SK-N-SH treated with all-trans-retinoic acid at 6 μM for 48 hours (cell line): ENCODE measurements around the gene LY86.

Experiments used
- ATAC-seq: fragments of 200-7000 bp; cut with Tn5 transposase; 3 replicates; pipeline ENCODE4 v1.9.1; 2020; ENCODE audit warnings: mild to moderate bottlenecking, moderate library complexity
- ARNTL ChIP-seq: fragments of 450-650 bp; formaldehyde crosslinking; IDR thresholded peaks from 2 replicates; pipeline ENCODE4 v1.5.0; 2020; ENCODE audit warnings: low read depth, mild to moderate bottlenecking, moderate library complexity, borderline replicate concordance
- BACH2 ChIP-seq: fragments of 250-450 bp; sonication (Bioruptor Pico); IDR thresholded peaks from 2 replicates; pipeline ENCODE4 v1.9.0; 2021; ENCODE audit warnings: mild to moderate bottlenecking, borderline replicate concordance
- CREB5 ChIP-seq: fragments of 250-450 bp; sonication (Bioruptor Pico); IDR thresholded peaks from 2 replicates; pipeline ENCODE4 v1.5.1; 2020; ENCODE audit warnings: low read depth, mild to moderate bottlenecking, moderate library complexity
- CSDC2 ChIP-seq: fragments of 250-450 bp; sonication (Bioruptor Pico); IDR thresholded peaks from 2 replicates; pipeline ENCODE4 v1.5.0; 2020; ENCODE audit warnings: mild to moderate bottlenecking, moderate library complexity
- CSRNP3 ChIP-seq: fragments of 250-450 bp; sonication (Bioruptor Pico); IDR thresholded peaks from 2 replicates; pipeline ENCODE4 v1.5.1; 2021; ENCODE audit warnings: mild to moderate bottlenecking, moderate library complexity
- ISL1 ChIP-seq: fragments of 250-450 bp; sonication (Bioruptor Pico); IDR thresholded peaks from 2 replicates; pipeline ENCODE4 v2.1.2; 2022; ENCODE audit warnings: mild to moderate bottlenecking, moderate library complexity
- OSR1 ChIP-seq: fragments of 250-450 bp; sonication (Bioruptor Pico); IDR thresholded peaks from 2 replicates; pipeline ENCODE4 v1.8.0; 2022; ENCODE audit warnings: moderate library complexity, mild to moderate bottlenecking, inconsistent platforms
- PATZ1 ChIP-seq: fragments of 250-450 bp; sonication (Bioruptor Pico); IDR thresholded peaks from 2 replicates; pipeline ENCODE4 v1.8.0; 2020; ENCODE audit warnings: mild to moderate bottlenecking, moderate library complexity, borderline replicate concordance
- POU6F1 ChIP-seq: fragments of 250-450 bp; sonication (Bioruptor Pico); IDR thresholded peaks from 2 replicates; pipeline ENCODE4 v1.8.0; 2021; ENCODE audit warnings: low read depth, mild to moderate bottlenecking, moderate library complexity, borderline replicate concordance
- PPARA ChIP-seq: fragments of 250-450 bp; sonication (Bioruptor Pico); IDR thresholded peaks from 2 replicates; pipeline ENCODE4 v1.5.0; 2020; ENCODE audit warnings: mild to moderate bottlenecking, borderline replicate concordance
- TCF4 ChIP-seq: fragments of 250-450 bp; sonication (Bioruptor Pico); IDR thresholded peaks from 2 replicates; pipeline ENCODE4 v1.8.0; 2021; ENCODE audit warnings: mild to moderate bottlenecking, moderate library complexity, borderline replicate concordance
- TSHZ2 ChIP-seq: fragments of 250-450 bp; sonication (Bioruptor Pico); IDR thresholded peaks from 2 replicates; pipeline ENCODE4 v1.5.0; 2020; ENCODE audit warnings: mild to moderate bottlenecking, moderate library complexity
- ZC3H10 ChIP-seq: fragments of 250-450 bp; sonication (Bioruptor Pico); IDR thresholded peaks from 2 replicates; pipeline ENCODE4 v1.5.1; 2021; ENCODE audit warnings: mild to moderate bottlenecking, moderate library complexity
- ZFP3 ChIP-seq: fragments of 250-450 bp; sonication (Bioruptor Pico); IDR thresholded peaks from 2 replicates; pipeline ENCODE4 v1.5.0; 2020; ENCODE audit warnings: mild to moderate bottlenecking, moderate library complexity
- ZFP30 ChIP-seq: fragments of 450-650 bp; formaldehyde crosslinking; IDR thresholded peaks from 2 replicates; pipeline ENCODE4 v1.5.0; 2022; ENCODE audit warnings: mild to moderate bottlenecking, moderate library complexity
- ZNF565 ChIP-seq: fragments of 450-650 bp; formaldehyde crosslinking; conservative IDR thresholded peaks from 2 replicates; pipeline ENCODE4 v1.5.0; 2020; ENCODE audit warnings: low read depth, mild to moderate bottlenecking, moderate library complexity
- ZNF70 ChIP-seq: fragments of 450-650 bp; formaldehyde crosslinking; IDR thresholded peaks from 2 replicates; pipeline ENCODE4 v1.5.0; 2020; ENCODE audit warnings: mild to moderate bottlenecking, moderate library complexity

LY86 gene

GRCh38 chr6:6678811-6679210 lies 90.3 kb downstream of the LY86 start:
- ATAC-seq = no peak

GRCh38 chr6:6679633-6680032 lies 91.1 kb downstream of the LY86 start:
- TF ChIP-seq POU6F1 (no peak), ZNF565 (CRISPR knock-in tag) (no peak), PATZ1 (CRISPR knock-in tag) (no peak), PPARA (CRISPR knock-in tag) (no peak), ZC3H10 (no peak), TSHZ2 (no peak), OSR1 (CRISPR knock-in tag) (no peak), ZFP30 (no peak), CSDC2 (CRISPR knock-in tag) (no peak), ISL1 (CRISPR knock-in tag) (no peak), ZNF70 (CRISPR knock-in tag) (no peak), TCF4 (CRISPR knock-in tag) (no peak), CREB5 (CRISPR knock-in tag) (no peak), BACH2 (no peak)
- ATAC-seq = no peak

More at GRCh38 chr6:6678811-6679210, 90.3 kb downstream of the LY86 start:
- no peak for TF ChIP-seq ARNTL (CRISPR knock-in tag)
- TF ChIP-seq ISL1 (CRISPR knock-in tag) = no peak
- TF ChIP-seq CSRNP3 (CRISPR knock-in tag) = no peak
- TF ChIP-seq PATZ1 (CRISPR knock-in tag) = no peak

- no peak for TF ChIP-seq ZFP30
- TF ChIP-seq ZNF70 (CRISPR knock-in tag) = no peak
- no peak for TF ChIP-seq ZFP3 (CRISPR knock-in tag)
- no peak for TF ChIP-seq TCF4 (CRISPR knock-in tag)
- no peak for TF ChIP-seq BACH2
- TF ChIP-seq OSR1 (CRISPR knock-in tag) = no peak
- TF ChIP-seq ZNF565 (CRISPR knock-in tag) = no peak
- TF ChIP-seq ISL1 (CRISPR knock-in tag) = no peak
- no peak for TF ChIP-seq PATZ1 (CRISPR knock-in tag)
- no peak for TF ChIP-seq PPARA (CRISPR knock-in tag)
- ATAC-seq = no peak
Observed at GRCh38 chr6:6680526-6680925, 92.0 kb downstream of the LY86 start.
